Neural progenitor cell (in vitro differentiated cells): Measurements from ENCODE around the gene IL10RA.
"Not testable (repeated sequence)": the region's sequence is repeated elsewhere in the genome, so short reads cannot be mapped to it uniquely, and the experiment has no call there.

Source experiments
- EZH2 ChIP-seq: fragments of 200-600 bp; sonication (generic); IDR thresholded peaks from 2 replicates; pipeline ENCODE4 v1.6.1; 2017; ENCODE audit warnings: antibody characterized with exemption, mild to moderate bottlenecking, moderate library complexity
- TF ChIP-seq, protein P1 (sequence below): fragments of 200-600 bp; sonication (generic); IDR thresholded peaks from 2 replicates; pipeline ENCODE4 v1.5.1; 2017; ENCODE audit warnings: antibody characterized with exemption, mild to moderate bottlenecking

DNA sequence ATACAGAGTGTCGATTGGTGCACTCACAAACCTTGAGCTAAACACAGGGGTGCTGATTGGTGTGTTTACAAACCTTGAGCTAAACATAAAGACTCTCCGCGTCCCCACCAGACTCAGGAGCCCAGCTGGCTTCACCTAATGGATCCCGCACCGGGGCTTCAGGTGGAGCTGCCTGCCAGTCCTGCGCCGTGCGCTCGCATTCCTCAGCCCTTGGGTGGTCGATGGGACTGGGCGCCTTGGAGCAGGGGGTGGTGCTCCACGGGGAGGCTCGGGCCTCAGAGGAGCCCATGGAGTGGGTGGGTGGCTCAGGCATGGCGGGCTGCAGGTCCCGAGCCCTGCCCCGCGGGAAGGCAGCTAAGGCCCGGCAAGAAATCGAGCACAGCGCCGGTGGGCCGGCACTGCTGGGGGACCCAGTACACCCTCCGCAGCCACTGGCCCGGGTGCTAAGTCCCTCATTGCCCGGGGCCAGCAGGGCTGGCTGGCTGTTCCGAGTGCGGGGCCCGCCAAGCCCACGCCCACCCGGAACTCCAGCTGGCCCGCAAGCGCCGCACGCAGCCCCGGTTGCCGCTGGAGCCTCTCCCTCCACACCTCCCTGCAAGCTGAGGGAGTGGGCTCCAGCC lies 7.8 kb upstream of the IL10RA start:
- TF ChIP-seq, protein P1, sequence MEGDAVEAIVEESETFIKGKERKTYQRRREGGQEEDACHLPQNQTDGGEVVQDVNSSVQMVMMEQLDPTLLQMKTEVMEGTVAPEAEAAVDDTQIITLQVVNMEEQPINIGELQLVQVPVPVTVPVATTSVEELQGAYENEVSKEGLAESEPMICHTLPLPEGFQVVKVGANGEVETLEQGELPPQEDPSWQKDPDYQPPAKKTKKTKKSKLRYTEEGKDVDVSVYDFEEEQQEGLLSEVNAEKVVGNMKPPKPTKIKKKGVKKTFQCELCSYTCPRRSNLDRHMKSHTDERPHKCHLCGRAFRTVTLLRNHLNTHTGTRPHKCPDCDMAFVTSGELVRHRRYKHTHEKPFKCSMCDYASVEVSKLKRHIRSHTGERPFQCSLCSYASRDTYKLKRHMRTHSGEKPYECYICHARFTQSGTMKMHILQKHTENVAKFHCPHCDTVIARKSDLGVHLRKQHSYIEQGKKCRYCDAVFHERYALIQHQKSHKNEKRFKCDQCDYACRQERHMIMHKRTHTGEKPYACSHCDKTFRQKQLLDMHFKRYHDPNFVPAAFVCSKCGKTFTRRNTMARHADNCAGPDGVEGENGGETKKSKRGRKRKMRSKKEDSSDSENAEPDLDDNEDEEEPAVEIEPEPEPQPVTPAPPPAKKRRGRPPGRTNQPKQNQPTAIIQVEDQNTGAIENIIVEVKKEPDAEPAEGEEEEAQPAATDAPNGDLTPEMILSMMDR, result not testable (repeated sequence)
- TF ChIP-seq EZH2, result not testable (repeated sequence)
